HCT116 (cell line): ENCODE measurements around the gene MED16. TPM values are rescaled to one million over a fixed set of nuclear protein-coding genes. Genes with fewer than 3 reads are reported as not detected.

Experiments used
- ATAC-seq: fragments of 200-7000 bp; cut with Tn5 transposase; 2 replicates; pipeline ENCODE4 v1.9.1; 2020; ENCODE audit warnings: mild to moderate bottlenecking, moderate library complexity
- BruUV-seq: library from RNA; stranded (reverse); fragments of 400-500 nt; replicated peaks from 2 replicates; lab custom pipeline; 2021; lab: Mats Ljungman, UMichigan
- CTCF ChIA-PET: fragments of 300-600 bp; sonication (Branson Sonifier 250); formaldehyde crosslinking; loops from one replicate; lab custom pipeline; 2021; ENCODE audit warnings: antibody characterized with exemption; lab: Charles Lee
- POLR2A ChIA-PET: fragments of 300-600, 350-600 bp; sonication (Branson Sonifier 250); formaldehyde crosslinking; loops from one replicate; lab custom pipeline; 2021; ENCODE audit warnings: antibody characterized with exemption; lab: Charles Lee
- RAD21 ChIA-PET, 2 experiments: fragments of 300-600 bp; sonication (Branson Sonifier 250); formaldehyde crosslinking; loops; one replicate each; lab custom pipeline; 2023; ENCODE audit warnings: low total read pairs in 2 of 2; ENCODE audit not compliant: uncharacterized antibody in 2 of 2, unreplicated experiment in 2 of 2, low non-redundant PET in 1 of 2; lab: Charles Lee
- DNase-seq: peaks from one replicate; pipeline ENCODE4 v3.0.0-alpha.2; 2010; ENCODE audit warnings: low read depth, low spot score
- H2AFZ ChIP-seq: fragments of 200-600 bp; shearing (Covaris generic), sonication (generic); 2 replicates; pipeline ENCODE4 v1.6.1; 2017; ENCODE audit warnings: low read depth, mixed run types, mixed read lengths, antibody characterized with exemption, low read length; ENCODE audit not compliant: poor library complexity, severe bottlenecking
- H3K27ac ChIP-seq: 2 replicates; pipeline ENCODE4 v1.5.1; 2012; ENCODE audit warnings: low read depth, low read length
- H3K27me3 ChIP-seq: fragments of 200-600 bp; sonication (generic); 2 replicates; pipeline ENCODE4 v1.6.1; 2016; ENCODE audit warnings: mixed run types, low read length, mixed read lengths; ENCODE audit not compliant: insufficient read depth
- H3K36me3 ChIP-seq, 2 experiments: fragments of 200-500 bp in 1 of 2; fragments of 200-600 bp in 1 of 2; sonication (Bioruptor generic) in 1 of 2; sonication (generic) in 1 of 2; 2 replicates each; pipeline versions ENCODE4 v1.5.1 to v1.6.1; 2014 to 2016; ENCODE audit warnings: low read length in 2 of 2, inconsistent platforms in 1 of 2, mixed read lengths in 1 of 2, mixed run types in 1 of 2; ENCODE audit not compliant: insufficient read depth in 2 of 2, control insufficient read depth in 1 of 2
- H3K4me1 ChIP-seq, 2 experiments: fragments of 200-600 bp in 1 of 2; sonication (generic) in 1 of 2; 2 replicates each; pipeline versions ENCODE4 v1.5.1 to v1.6.1; 2012 to 2017; ENCODE audit warnings: low read length in 2 of 2, inconsistent platforms in 1 of 2, mild to moderate bottlenecking in 1 of 2, mixed read lengths in 1 of 2, mixed run types in 1 of 2, moderate library complexity in 1 of 2; ENCODE audit not compliant: insufficient read depth in 2 of 2, control insufficient read depth in 1 of 2
- H3K4me2 ChIP-seq: fragments of 200-600 bp; sonication (generic); 2 replicates; pipeline ENCODE4 v1.6.1; 2017; ENCODE audit warnings: mixed run types, low read length, mixed read lengths
- H3K4me3 ChIP-seq, 2 experiments: fragments of 200-600 bp in 1 of 2; sonication (generic) in 1 of 2; replicated peaks in 1 of 2; 2 replicates each; pipeline ENCODE4 v1.5.1; 2011 to 2016; ENCODE audit warnings: low read length in 2 of 2, control low read depth in 1 of 2, low read depth in 1 of 2, mild to moderate bottlenecking in 1 of 2, mixed read lengths in 1 of 2, mixed run types in 1 of 2
- H3K79me2 ChIP-seq: fragments of 200-600 bp; sonication (generic); 2 replicates; pipeline ENCODE4 v1.6.1; 2017; ENCODE audit warnings: mild to moderate bottlenecking, mixed run types, low read length, moderate library complexity, mixed read lengths; ENCODE audit not compliant: insufficient read depth
- H3K9ac ChIP-seq: fragments of 200-600 bp; sonication (generic); 2 replicates; pipeline ENCODE4 v1.6.1; 2016; ENCODE audit warnings: low read length, mixed read lengths
- H3K9me2 ChIP-seq: fragments of 200-600 bp; sonication (generic), shearing (Covaris generic); 2 replicates; pipeline ENCODE4 v1.6.1; 2017; ENCODE audit warnings: mixed run types, mild to moderate bottlenecking, moderate library complexity; ENCODE audit not compliant: insufficient read depth
- H3K9me3 ChIP-seq, 2 experiments: fragments of 200-500 bp in 1 of 2; fragments of 200-600 bp in 1 of 2; sonication (Bioruptor generic) in 1 of 2; sonication (generic) in 1 of 2; 2 replicates each; pipeline ENCODE4 v1.6.1; 2014 to 2017; ENCODE audit warnings: low read length in 2 of 2, mixed read lengths in 2 of 2, inconsistent platforms in 1 of 2, low read depth in 1 of 2, mild to moderate bottlenecking in 1 of 2, mixed run types in 1 of 2, moderate library complexity in 1 of 2; ENCODE audit not compliant: control insufficient read depth in 1 of 2, insufficient read depth in 1 of 2
- H4K20me1 ChIP-seq: fragments of 200-600 bp; sonication (generic), shearing (Covaris generic); 2 replicates; pipeline ENCODE4 v1.6.1; 2017; ENCODE audit warnings: mixed run types, mild to moderate bottlenecking, moderate library complexity; ENCODE audit not compliant: insufficient read depth
- ATF3 ChIP-seq: IDR thresholded peaks from 2 replicates; pipeline ENCODE4 v1.6.1; 2012
- CBX3 ChIP-seq: IDR thresholded peaks from 2 replicates; pipeline ENCODE4 v1.6.1; 2012; ENCODE audit warnings: low read depth
- CEBPB ChIP-seq: IDR thresholded peaks from 2 replicates; pipeline ENCODE4 v1.6.1; 2012; ENCODE audit warnings: low read depth
- CTCF ChIP-seq, 3 experiments: fragments of 200-600 bp in 1 of 3; sonication (generic) in 1 of 3; IDR thresholded peaks in 2 of 3; conservative IDR thresholded peaks in 1 of 3; 2 replicates each; pipeline ENCODE4 v1.5.1; 2012 to 2017; ENCODE audit warnings: low read depth in 2 of 3, low read length in 2 of 3, antibody characterized with exemption in 1 of 3, borderline replicate concordance in 1 of 3, control low read depth in 1 of 3, mild to moderate bottlenecking in 1 of 3, mixed read lengths in 1 of 3, mixed run types in 1 of 3, moderate library complexity in 1 of 3; ENCODE audit not compliant: insufficient read depth in 1 of 3
- EGR1 ChIP-seq: IDR thresholded peaks from 2 replicates; pipeline ENCODE4 v1.6.1; 2012; ENCODE audit warnings: low read depth
- ELF1 ChIP-seq: IDR thresholded peaks from 2 replicates; pipeline ENCODE4 v1.6.1; 2012; ENCODE audit warnings: low read depth, borderline replicate concordance
- EZH2 ChIP-seq: fragments of 200-600 bp; sonication (generic); IDR thresholded peaks from 2 replicates; pipeline ENCODE4 v1.6.1; 2017; ENCODE audit warnings: antibody characterized with exemption, mixed run types
- FOSL1 ChIP-seq: IDR thresholded peaks from 2 replicates; pipeline ENCODE4 v1.6.1; 2012; ENCODE audit warnings: low read depth
- JUND ChIP-seq: IDR thresholded peaks from 2 replicates; pipeline ENCODE4 v1.6.1; 2012
- MAX ChIP-seq: IDR thresholded peaks from 2 replicates; pipeline ENCODE4 v1.6.1; 2012
- POLR2A ChIP-seq: IDR thresholded peaks from 2 replicates; pipeline ENCODE4 v1.7.0; 2011; ENCODE audit warnings: borderline replicate concordance; ENCODE audit not compliant: insufficient read depth, insufficient read length; ENCODE audit errors: extremely low read depth
- POLR2AphosphoS5 ChIP-seq: IDR thresholded peaks from 2 replicates; pipeline ENCODE4 v1.6.1; 2011; ENCODE audit warnings: mild to moderate bottlenecking, low read depth, low read length, moderate library complexity
- RAD21 ChIP-seq: IDR thresholded peaks from 2 replicates; pipeline ENCODE4 v1.6.1; 2012; ENCODE audit warnings: low read depth, mild to moderate bottlenecking
- SIN3A ChIP-seq: IDR thresholded peaks from 2 replicates; pipeline ENCODE4 v1.6.1; 2012; ENCODE audit warnings: low read depth
- SP1 ChIP-seq: IDR thresholded peaks from 2 replicates; pipeline ENCODE4 v1.6.1; 2012; ENCODE audit warnings: low read depth
- SRF ChIP-seq: IDR thresholded peaks from 2 replicates; pipeline ENCODE4 v1.6.1; 2012; ENCODE audit warnings: low read depth
- ZBTB33 ChIP-seq: IDR thresholded peaks from 2 replicates; pipeline ENCODE4 v1.6.1; 2011; ENCODE audit warnings: mild to moderate bottlenecking, low read length, moderate library complexity; ENCODE audit not compliant: insufficient replicate concordance; ENCODE audit errors: extremely low read depth
- ZFX ChIP-seq: fragments of 450-650 bp; IDR thresholded peaks from 2 replicates; pipeline ENCODE4 v1.6.1; 2017
- ZNF274 ChIP-seq: fragments of 200-500 bp; sonication (Bioruptor generic); IDR thresholded peaks from 2 replicates; pipeline ENCODE4 v1.6.1; 2014; ENCODE audit warnings: mild to moderate bottlenecking, low read depth, low read length, inconsistent platforms
- intact Hi-C: fragments of 100-400 bp; cut with micrococcal nuclease; formaldehyde crosslinking; loops from 2 replicates; pipeline ENCODE4 v1.10.0; 2022
- total RNA-seq: library from RNA; stranded (reverse); gene quantifications from one replicate; pipeline ENCODE4 v1.2.1, GENCODE V29; 2021; ENCODE audit not compliant: unreplicated experiment

MED16 gene
- total RNA-seq, 1 experiment from 2014 or later = 73.6 TPM

- no peak for TF ChIP-seq CBX3
- no peak for TF ChIP-seq EGR1
These were observed 3.2 kb downstream of the MED16 start (continued) for GRCh38 chr19:889662-890295.

GRCh38 chr19:888581-889385 lies 4.2 kb downstream of the MED16 start:
- H3K4me3 ChIP-seq = no peak overlapping the region
- DNase-seq (no peak), ATAC-seq (no peak)
- no peak overlapping the region for H2AFZ ChIP-seq
- no peak overlapping the region for H3K9ac ChIP-seq
- ChIA-PET RAD21 (no interaction called here), CTCF (no interaction called here), POLR2A (interaction anchor here (0.6 kb wide), 1 partner anchor 567 kb away, joined by 4 read pairs; no protein-coding TSS in a partner anchor)
- no peaks in the 10 kb centered on the region for H3K27me3 ChIP-seq
- no peaks in the 10 kb centered on the region for H4K20me1 ChIP-seq
- intact Hi-C loops = no loop called here
- no peak overlapping the region for H3K27ac ChIP-seq
- H3K4me1 ChIP-seq = peaks cover 13 to 25% of the 10 kb centered on the region in 2 experiments
- H3K36me3 ChIP-seq = peaks cover 9 to 19% of the 10 kb centered on the region in 2 experiments; a peak in 3 of 4 replicates
- no peak overlapping the region for H3K4me2 ChIP-seq
- TSS peak; percentile 31 for BruUV-seq
- peaks cover 12% of the 10 kb centered on the region; the same call in 1 of the 2 replicates for H3K79me2 ChIP-seq
- no peaks in the 10 kb centered on the region for H3K9me2 ChIP-seq
- H3K9me3 ChIP-seq = no peaks in the 10 kb centered on the region
- TF ChIP-seq ZBTB33 (no peak), JUND (no peak), SIN3A (no peak), SRF (no peak), FOSL1 (no peak), ATF3 (no peak), SP1 (no peak), CBX3 (no peak), CEBPB (no peak), ELF1 (no peak), ZFX (no peak), POLR2A (no peak), RAD21 (no peak), POLR2AphosphoS5 (no peak), MAX (no peak), ZNF274 (no peak), CTCF (IDR thresholded peaks at IDR 0.05 in 2 of 3, conservative IDR thresholded peaks at IDR 0.05 in 1 of 3; ENCODE audit: borderline replicate concordance in 1 of 3, insufficient read depth in 1 of 3, low read depth in 2 of 3, low read length in 2 of 3) (no peak), EZH2 (no peak)
